Tibial nerve (tissue), 4 donors: Measurements from ENCODE around the gene CASKIN2. TPM values are rescaled to one million over a fixed set of nuclear protein-coding genes. Genes with fewer than 3 reads are reported as not detected.

ENCODE experiments used
- DNase-seq, 2 donors: peaks; one replicate each; pipeline ENCODE4 v3.0.0-alpha.2; 2019; ENCODE audit warnings: low spot score in 2 of 2
- H3K27ac ChIP-seq, 4 donors: fragments of 200-600 bp; sonication (generic) in 3 of 4; one replicate each; pipeline ENCODE4 v1.5.1; 2017 to 2019; ENCODE audit warnings: mild to moderate bottlenecking in 1 of 4
- H3K27me3 ChIP-seq, 2 donors: fragments of 200-600 bp; sonication (generic) in 1 of 2; one replicate each; pipeline versions ENCODE4 v1.5.1 to v1.6.0; 2017 to 2019
- H3K36me3 ChIP-seq, 3 donors: fragments of 200-600 bp; sonication (generic); one replicate each; pipeline ENCODE4 v1.5.1; 2018 to 2019
- H3K4me1 ChIP-seq, 4 donors: fragments of 200-600 bp; sonication (generic) in 3 of 4; one replicate each; pipeline ENCODE4 v1.5.1; 2017 to 2019
- H3K4me3 ChIP-seq, 4 donors: fragments of 200-600 bp; sonication (generic) in 3 of 4; one replicate each; pipeline ENCODE4 v1.5.1; 2017 to 2019; ENCODE audit warnings: mild to moderate bottlenecking in 1 of 4, moderate library complexity in 1 of 4
- H3K9me3 ChIP-seq, 4 donors: fragments of 200-600 bp; sonication (generic) in 3 of 4; one replicate each; pipeline ENCODE4 v1.5.1; 2017 to 2019
- CTCF ChIP-seq, 5 experiments: fragments of 200-600 bp in 3 of 5; fragments of 450-650 bp in 2 of 5; sonication (generic) in 3 of 5; IDR thresholded peaks; one replicate each; pipeline ENCODE4 v1.5.1; 2016 to 2019; ENCODE audit warnings: antibody characterized with exemption in 5 of 5, mild to moderate bottlenecking in 3 of 5, moderate library complexity in 2 of 5
- EP300 ChIP-seq, 2 donors: sonication (generic); formaldehyde crosslinking; IDR thresholded peaks; one replicate each; pipeline ENCODE4 v1.6.1; 2017; ENCODE audit warnings: antibody characterized with exemption in 2 of 2, mild to moderate bottlenecking in 1 of 2
- POLR2A ChIP-seq, 2 donors: fragments of 450-650 bp; IDR thresholded peaks; one replicate each; pipeline ENCODE4 v1.6.1; 2017; ENCODE audit warnings: antibody characterized with exemption in 2 of 2, mild to moderate bottlenecking in 2 of 2, moderate library complexity in 2 of 2
- WGBS, 2 donors: methylation state at CpG; one replicate each; pipeline ENCODE4 v1.1.5; 2018; 5-methylcytosine and 5-hydroxymethylcytosine counted together
- total RNA-seq, 4 donors: library from RNA; depleted of rRNA; stranded (reverse); fragments of >200 nt; gene quantifications; one replicate each; pipeline ENCODE4 v1.1.0, GENCODE V29; 2016

CASKIN2 gene
- total RNA-seq, 4 donors from 2014 or later = 36.0 to 59.0 (median 51.3) TPM

DNA sequence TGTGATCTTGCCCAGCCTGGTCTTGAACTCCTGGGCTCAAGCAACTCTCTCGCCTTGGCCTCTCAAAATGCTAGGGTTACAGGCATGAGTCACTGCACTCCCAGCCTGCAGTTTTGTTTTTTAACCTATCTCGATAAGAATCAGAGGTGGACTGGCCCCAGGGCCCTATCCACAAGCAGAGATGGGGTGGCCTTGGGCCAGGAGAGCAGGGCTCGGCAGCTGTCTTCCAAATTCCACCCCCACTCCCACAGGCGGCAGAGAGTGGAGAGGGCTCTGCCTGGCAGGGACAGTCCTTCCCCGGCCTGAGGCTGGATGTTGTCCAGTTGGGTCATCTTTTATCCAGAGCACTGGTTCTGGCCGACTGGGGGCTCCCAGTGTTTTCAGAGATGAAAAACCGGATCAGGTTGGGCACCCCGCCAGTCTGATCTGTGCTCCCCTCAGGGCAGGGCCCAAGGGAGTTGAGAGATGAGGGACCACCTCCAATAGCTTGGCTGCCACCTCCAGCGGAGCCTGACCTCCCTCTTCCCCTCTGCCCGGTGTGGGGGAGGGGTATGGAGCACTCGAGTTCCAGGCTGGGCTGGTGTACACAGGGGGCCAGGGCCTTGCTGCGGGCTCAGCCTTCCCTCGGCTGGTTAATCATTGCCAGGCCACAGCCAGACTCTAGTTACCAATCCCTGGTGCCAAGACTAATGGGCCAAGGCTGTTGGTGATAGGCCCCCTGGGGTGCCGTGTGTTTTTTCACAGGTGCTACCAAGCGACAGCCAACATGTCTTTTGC, 41.9 kb upstream of the CASKIN2 start:
- Histone ChIP-seq H3K36me3 (no peaks in the 10 kb centered on the region), H3K9me3 (no peaks in the 10 kb centered on the region), H3K4me1 (peaks cover 0 to 7% (median 0%) of the 10 kb centered on the region in 4 donors), H3K27me3 (no peaks in the 10 kb centered on the region), H3K27ac (no peak overlapping the region), H3K4me3 (no peak overlapping the region)
- 43 to 54% methylated on average over 8 to 11 of the region's 15 CpGs for WGBS, 2 donors
- DNase-seq = no peak
- TF ChIP-seq EP300 (IDR thresholded peaks at IDR 0.05) = no peak
- no peak for TF ChIP-seq CTCF (IDR thresholded peaks at IDR 0.05)
- no peak for TF ChIP-seq POLR2A (IDR thresholded peaks at IDR 0.05)

DNA sequence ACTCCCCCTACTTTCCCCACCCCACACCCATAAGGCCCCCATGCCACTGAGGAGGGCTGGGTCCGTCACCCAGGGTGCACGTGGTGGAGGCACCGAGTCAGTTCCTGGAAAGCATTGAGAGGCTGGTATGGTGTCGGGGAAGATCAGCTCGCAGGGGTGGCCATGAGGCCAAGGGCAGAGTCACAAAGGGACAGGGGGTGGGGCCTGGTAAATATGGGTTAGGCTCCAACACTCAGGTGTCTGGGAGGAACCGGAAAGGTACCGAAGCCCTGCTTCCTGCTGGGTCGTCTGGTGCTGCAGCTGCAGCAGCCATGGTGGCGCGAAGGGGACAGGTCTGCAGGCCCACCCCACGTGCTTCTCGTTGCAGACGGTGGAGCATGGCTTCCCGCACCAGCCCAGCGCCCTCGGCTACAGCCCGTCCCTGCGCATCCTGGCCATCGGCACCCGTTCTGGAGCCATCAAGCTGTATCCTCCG, 40.4 kb upstream of the CASKIN2 start:
- no peak for TF ChIP-seq CTCF (IDR thresholded peaks at IDR 0.05)
- TF ChIP-seq EP300 (IDR thresholded peaks at IDR 0.05) = no peak
- no peak for TF ChIP-seq POLR2A (IDR thresholded peaks at IDR 0.05)
- no peak for DNase-seq
- peaks cover 0 to 7% (median 0%) of the 10 kb centered on the region in 4 donors for H3K4me1 ChIP-seq
- H3K4me3 ChIP-seq = no peak overlapping the region
- 88 to 91% methylated on average over 21 of the region's 21 CpGs for WGBS, 2 donors
- H3K36me3 ChIP-seq = no peaks in the 10 kb centered on the region
- H3K27me3 ChIP-seq = no peaks in the 10 kb centered on the region
- no peak overlapping the region for H3K27ac ChIP-seq
- no peaks in the 10 kb centered on the region for H3K9me3 ChIP-seq

- Histone ChIP-seq H3K27me3 (no peaks in the 10 kb centered on the region), H3K27ac (no peak overlapping the region), H3K36me3 (no peaks in the 10 kb centered on the region), H3K9me3 (no peaks in the 10 kb centered on the region), H3K4me1 (peaks cover 0 to 7% (median 0%) of the 10 kb centered on the region in 4 donors), H3K4me3 (no peak overlapping the region)
- 78 to 85% methylated on average over 8 of the region's 8 CpGs for WGBS, 2 donors
- DNase-seq = no peak
- no peak for TF ChIP-seq POLR2A (IDR thresholded peaks at IDR 0.05)
- TF ChIP-seq EP300 (IDR thresholded peaks at IDR 0.05) = no peak
- TF ChIP-seq CTCF (IDR thresholded peaks at IDR 0.05) = no peak
Observed at GRCh38 chr17:75553295-75554110, 38.2 kb upstream of the CASKIN2 start.

DNA sequence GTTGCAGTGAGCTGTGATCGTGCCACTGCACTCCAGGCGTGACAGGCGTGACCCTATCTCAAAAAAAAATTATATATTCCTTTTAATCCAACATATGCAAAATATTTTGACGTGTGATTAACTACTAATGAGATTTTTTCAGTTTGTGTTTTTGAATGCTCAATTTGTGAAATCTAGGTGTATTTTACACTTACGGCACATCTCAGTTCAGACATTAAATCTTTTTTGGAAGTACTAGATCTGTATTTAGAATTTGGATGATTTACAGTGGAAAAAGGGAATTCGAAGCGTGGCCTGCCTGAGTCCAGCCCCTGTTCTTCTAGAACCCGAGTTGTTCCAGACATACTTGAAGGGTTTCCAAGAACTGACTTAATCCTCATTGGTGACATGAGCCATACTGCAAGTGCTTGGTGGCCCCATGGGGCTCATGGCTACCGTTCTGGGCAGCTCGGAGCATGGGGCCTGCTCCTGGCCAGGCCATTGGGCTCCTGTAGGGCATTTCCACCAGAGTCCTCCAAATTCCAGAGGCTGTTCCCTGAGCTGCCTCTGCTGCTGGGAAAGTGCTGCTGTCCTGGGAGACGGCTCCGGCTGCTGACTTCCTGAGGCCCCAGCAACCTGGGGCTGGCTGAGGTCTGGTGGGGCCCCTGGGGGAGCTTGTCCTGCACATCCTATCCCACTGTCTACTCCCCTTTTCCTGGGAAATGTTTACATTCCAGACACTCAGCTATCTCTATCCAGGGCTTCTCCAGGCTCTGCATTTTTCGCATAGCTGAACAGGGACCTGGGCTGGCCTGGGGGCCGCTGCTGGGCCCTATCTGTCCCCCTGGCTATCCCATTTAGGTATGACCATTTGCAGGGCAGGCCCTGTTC, 37.3 kb upstream of the CASKIN2 start:
- no peak for DNase-seq
- TF ChIP-seq CTCF (IDR thresholded peaks at IDR 0.05) (no peak), EP300 (IDR thresholded peaks at IDR 0.05) (no peak), POLR2A (IDR thresholded peaks at IDR 0.05) (no peak)

More for the DNA sequence above, 37.3 kb upstream of the CASKIN2 start:
- Histone ChIP-seq H3K27ac (no peak overlapping the region), H3K4me1 (peaks cover 0 to 7% (median 0%) of the 10 kb centered on the region in 4 donors), H3K9me3 (no peaks in the 10 kb centered on the region), H3K27me3 (no peaks in the 10 kb centered on the region), H3K4me3 (no peak overlapping the region), H3K36me3 (no peaks in the 10 kb centered on the region)
- 75 to 79% methylated on average over 12 to 14 of the region's 14 CpGs for WGBS, 2 donors
